Stomach (tissue), 9 donors: ENCODE results near the gene LGR4. TPM values are rescaled to one million over a fixed set of nuclear protein-coding genes. Genes with fewer than 3 reads are reported as not detected.

Source experiments
- DNase-seq, 2 donors: peaks; one replicate each; pipeline versions ENCODE4 v3.0.0 to v3.0.0-alpha.2; 2013 to 2019
- H3K27ac ChIP-seq, 5 donors: fragments of 200-600 bp in 4 of 5; sonication (generic) in 4 of 5; one replicate each; pipeline ENCODE4 v1.5.1; 2013 to 2019; ENCODE audit warnings: mild to moderate bottlenecking in 1 of 5, moderate library complexity in 1 of 5
- H3K27me3 ChIP-seq, 3 donors: fragments of 200-600 bp; sonication (generic); one replicate each; pipeline ENCODE4 v1.5.1; 2017 to 2019; ENCODE audit warnings: mixed run types in 1 of 3
- H3K36me3 ChIP-seq, 4 donors: fragments of 200-600 bp; sonication (generic); 1 replicate in 3 of 4; 2 replicates in 1 of 4; pipeline ENCODE4 v1.5.1; 2016 to 2019
- H3K4me1 ChIP-seq, 4 donors: fragments of 200-600 bp; sonication (generic); one replicate each; pipeline ENCODE4 v1.5.1; 2016 to 2019
- H3K4me3 ChIP-seq, 4 donors: fragments of 200-600 bp; sonication (generic) in 3 of 4; one replicate each; pipeline ENCODE4 v1.5.1; 2016 to 2019; ENCODE audit warnings: mild to moderate bottlenecking in 1 of 4
- H3K9me3 ChIP-seq, 4 donors: fragments of 200-600 bp; sonication (generic); one replicate each; pipeline ENCODE4 v1.5.1; 2016 to 2019
- CTCF ChIP-seq, 7 experiments: fragments of 450-650 bp in 4 of 7; fragments of 200-600 bp in 3 of 7; sonication (generic) in 3 of 7; IDR thresholded peaks; one replicate each; pipeline ENCODE4 v1.5.1; 2016 to 2019; ENCODE audit warnings: antibody characterized with exemption in 7 of 7, control low read depth in 2 of 7, mild to moderate bottlenecking in 1 of 7
- EP300 ChIP-seq: sonication (generic); formaldehyde crosslinking; IDR thresholded peaks from one replicate; pipeline ENCODE4 v1.6.1; 2017; ENCODE audit warnings: antibody characterized with exemption
- POLR2A ChIP-seq, 4 donors: fragments of 450-650 bp; IDR thresholded peaks; one replicate each; pipeline ENCODE4 v1.6.1; 2016; ENCODE audit warnings: antibody characterized with exemption in 4 of 4, control low read depth in 2 of 4, mild to moderate bottlenecking in 1 of 4, moderate library complexity in 1 of 4
- POLR2AphosphoS5 ChIP-seq, 3 donors: sonication (generic); formaldehyde crosslinking; IDR thresholded peaks; one replicate each; pipeline ENCODE4 v1.6.1; 2016; ENCODE audit warnings: antibody characterized with exemption in 3 of 3
- WGBS, 5 donors: extraction: QIAGEN DNeasy Blood & Tissue Kit in 3 of 5; methylation state at CpG; one replicate each; pipeline versions ENCODE4 v1.1.5 to v1.1.7; 2013 to 2018; 5-methylcytosine and 5-hydroxymethylcytosine counted together
- intact Hi-C: fragments of 100-400 bp; cut with DNase I; formaldehyde crosslinking; loops from one replicate; pipeline ENCODE4 v1.15.1; 2023; ENCODE audit warnings: low total_unique reads
- polyA plus RNA-seq, 3 donors: library from polyadenylated mRNA; stranded (reverse); fragments of 200-250 nt; gene quantifications; one replicate each; pipeline ENCODE4 v1.2.3, GENCODE V29; 2013
- total RNA-seq, 5 donors: library from RNA; depleted of rRNA; stranded (reverse); fragments of >200 nt; gene quantifications; one replicate each; pipeline versions ENCODE4 v1.1.0 to v1.2.3, GENCODE V29; 2014 to 2016
- donor health status: healthy with polysubstance abuse.
- donor health status: Bipolar disorder and iron deficiency.
- donor health status: healthy.

The LGR4 gene
- total and polyA plus RNA-seq, 8 donors, result 5.6 to 236 (median 31.3) TPM

GRCh38 chr11:27514558-27514957, 42.0 kb upstream of the LGR4 start:
- DNase-seq, result no peak
- Histone ChIP-seq H3K4me1 (no peaks in the 10 kb centered on the region), H3K27me3 (no peaks in the 10 kb centered on the region), H3K36me3 (no peaks in the 10 kb centered on the region), H3K4me3 (no peak overlapping the region), H3K27ac (no peak overlapping the region), H3K9me3 (no peaks in the 10 kb centered on the region)
- WGBS, 5 donors, result 58 to 80% (median 79%) methylated on average over 4 of the region's 4 CpGs
- intact Hi-C loops, result no loop called here
- TF ChIP-seq CTCF (IDR thresholded peaks at IDR 0.05) (no peak), POLR2A (IDR thresholded peaks at IDR 0.05) (no peak), POLR2AphosphoS5 (IDR thresholded peaks at IDR 0.05) (no peak), EP300 (no peak)

- TF ChIP-seq POLR2AphosphoS5 (IDR thresholded peaks at IDR 0.05) (no peak), EP300 (no peak), CTCF (IDR thresholded peaks at IDR 0.05) (no peak), POLR2A (IDR thresholded peaks at IDR 0.05) (no peak)
- no peak for DNase-seq
- WGBS, 5 donors, result 67 to 94% (median 87%) methylated on average over 4 of the region's 4 CpGs
- intact Hi-C loops, result no loop called here
- Histone ChIP-seq H3K27ac (no peak overlapping the region), H3K9me3 (no peaks in the 10 kb centered on the region), H3K4me3 (no peak overlapping the region), H3K36me3 (no peaks in the 10 kb centered on the region), H3K27me3 (no peaks in the 10 kb centered on the region), H3K4me1 (no peaks in the 10 kb centered on the region)
Measured at GRCh38 chr11:27514076-27514475, 41.5 kb upstream of the LGR4 start.

- Histone ChIP-seq H3K9me3 (no peaks in the 10 kb centered on the region), H3K36me3 (no peaks in the 10 kb centered on the region), H3K4me1 (no peaks in the 10 kb centered on the region), H3K27me3 (no peaks in the 10 kb centered on the region), H3K4me3 (no peak overlapping the region), H3K27ac (no peak overlapping the region)
- intact Hi-C loops, result no loop called here
- WGBS, 5 donors, result 75 to 86% (median 83%) methylated on average over 2 of the region's 2 CpGs
- no peak for DNase-seq
- no peak for TF ChIP-seq POLR2A (IDR thresholded peaks at IDR 0.05)
Measured at GRCh38 chr11:27513389-27513788, 40.8 kb upstream of the LGR4 start.

GRCh38 chr11:27512238-27512637, 39.6 kb upstream of the LGR4 start:
- intact Hi-C loops, result no loop called here
- no peaks in the 10 kb centered on the region for H3K36me3 ChIP-seq
- H3K4me3 ChIP-seq, result no peak overlapping the region
- H3K27me3 ChIP-seq, result no peaks in the 10 kb centered on the region
- 91 to 95% (median 94%) methylated on average over 3 of the region's 3 CpGs for WGBS, 5 donors
- H3K4me1 ChIP-seq, result peaks cover 0 to 9% (median 4%) of the 10 kb centered on the region in 4 donors
- TF ChIP-seq EP300, result no peak
- TF ChIP-seq CTCF (IDR thresholded peaks at IDR 0.05), result no peak
- TF ChIP-seq POLR2A (IDR thresholded peaks at IDR 0.05), result no peak
- TF ChIP-seq POLR2AphosphoS5 (IDR thresholded peaks at IDR 0.05), result no peak
- H3K9me3 ChIP-seq, result no peaks in the 10 kb centered on the region
- H3K27ac ChIP-seq, result no peak overlapping the region
- no peak for DNase-seq

GRCh38 chr11:27509908-27510307, 37.3 kb upstream of the LGR4 start:
- Histone ChIP-seq H3K9me3 (no peaks in the 10 kb centered on the region), H3K27me3 (no peaks in the 10 kb centered on the region), H3K4me1 (peaks cover 10 to 23% (median 16%) of the 10 kb centered on the region in 4 donors), H3K36me3 (no peaks in the 10 kb centered on the region), H3K4me3 (no peak overlapping the region), H3K27ac (no peak overlapping the region)
- intact Hi-C loops, result no loop called here
- WGBS, 5 donors, result 88 to 94% (median 92%) methylated on average over 4 of the region's 4 CpGs
- TF ChIP-seq CTCF (IDR thresholded peaks at IDR 0.05) (no peak), EP300 (no peak), POLR2A (IDR thresholded peaks at IDR 0.05) (no peak), POLR2AphosphoS5 (IDR thresholded peaks at IDR 0.05) (no peak)
- no peak for DNase-seq
